Raji (cell line): ENCODE results near the gene GJA1.

ENCODE experiments used
- POLR2A ChIP-seq: IDR thresholded peaks from 2 replicates; pipeline ENCODE4 v1.6.1; 2011; ENCODE audit warnings: low read depth, low read length, control low read depth; ENCODE audit not compliant: insufficient read depth

The GJA1 gene

GRCh38 chr6:121463087-121463486, 27.6 kb downstream of the GJA1 start:
- TF ChIP-seq POLR2A: no peak

- no peak for TF ChIP-seq POLR2A
These were observed 29.7 kb downstream of the GJA1 start for GRCh38 chr6:121465101-121465500.

DNA sequence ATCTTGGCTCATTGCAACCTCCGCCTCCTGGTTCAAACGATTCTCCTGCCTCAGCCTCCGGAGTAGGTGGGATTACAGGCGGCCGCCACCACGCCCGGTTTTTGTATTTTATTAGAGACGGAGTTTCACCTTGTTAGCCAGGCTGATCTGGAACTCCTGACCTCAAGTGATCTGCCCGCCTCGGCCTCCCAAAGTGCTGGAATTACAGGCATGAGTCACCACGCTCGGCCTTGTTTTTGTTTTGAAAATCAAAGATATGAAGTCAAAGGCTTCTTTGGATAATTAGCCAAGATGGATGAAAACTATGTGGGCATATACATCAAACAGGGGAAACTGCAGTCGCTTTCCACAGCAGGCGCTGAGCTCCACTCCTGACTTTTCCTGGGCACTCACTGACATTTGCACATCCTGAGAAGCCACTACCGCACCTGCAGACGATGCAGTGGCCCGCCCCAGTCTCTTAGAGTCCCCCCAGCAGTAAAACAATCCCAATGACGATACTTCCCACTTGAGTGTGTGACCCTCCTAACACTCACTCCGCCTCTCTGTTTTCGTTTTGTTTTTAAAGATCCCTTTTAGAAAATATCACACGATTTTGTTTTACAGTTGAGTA, 44.1 kb downstream of the GJA1 start:
- no peak for TF ChIP-seq POLR2A

GRCh38 chr6:121480099-121480713, 44.8 kb downstream of the GJA1 start:
- TF ChIP-seq POLR2A: no peak

- TF ChIP-seq POLR2A: no peak
These were observed 46.7 kb downstream of the GJA1 start for GRCh38 chr6:121482004-121482693.

DNA sequence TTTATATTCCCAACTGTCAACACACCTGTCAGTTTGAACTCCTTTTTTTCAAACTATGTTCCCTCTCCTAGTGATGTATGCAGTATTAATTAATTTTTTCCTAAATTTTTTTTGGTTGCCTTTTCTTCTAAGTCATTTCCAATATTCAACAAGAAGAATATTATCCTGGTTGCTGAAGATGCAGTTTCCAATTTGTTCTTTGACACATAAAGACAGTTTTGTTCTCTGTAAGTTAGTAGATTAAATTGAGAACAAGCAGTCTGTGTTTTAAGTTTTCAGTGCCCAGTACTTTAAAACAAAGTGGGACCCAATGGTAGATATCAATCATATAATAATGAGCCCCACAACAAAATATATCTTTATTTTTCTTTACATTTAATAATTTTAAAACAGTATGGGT, 47.3 kb downstream of the GJA1 start:
- no peak for TF ChIP-seq POLR2A

DNA sequence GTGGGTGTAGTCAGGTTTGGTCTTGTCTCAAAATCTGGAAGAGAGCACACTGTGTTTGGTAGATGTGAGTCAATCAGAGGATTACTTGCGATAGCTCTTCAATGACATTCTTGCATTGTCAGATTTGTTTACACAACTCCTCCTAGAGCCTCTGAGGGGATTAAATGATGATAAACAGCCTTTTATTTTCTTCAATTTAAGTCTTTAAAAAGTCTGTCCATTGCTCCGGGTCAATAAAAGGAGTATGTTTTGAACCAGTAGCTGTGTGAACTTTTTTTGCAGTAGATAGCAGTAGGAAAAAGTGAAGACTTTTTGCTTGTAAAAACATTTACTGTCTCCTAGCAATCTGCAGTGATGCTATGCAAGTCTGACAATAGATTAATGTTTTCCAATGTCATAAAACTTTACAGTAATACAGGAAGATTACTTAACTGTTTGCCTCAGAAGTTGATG, 49.9 kb downstream of the GJA1 start:
- no peak for TF ChIP-seq POLR2A

DNA sequence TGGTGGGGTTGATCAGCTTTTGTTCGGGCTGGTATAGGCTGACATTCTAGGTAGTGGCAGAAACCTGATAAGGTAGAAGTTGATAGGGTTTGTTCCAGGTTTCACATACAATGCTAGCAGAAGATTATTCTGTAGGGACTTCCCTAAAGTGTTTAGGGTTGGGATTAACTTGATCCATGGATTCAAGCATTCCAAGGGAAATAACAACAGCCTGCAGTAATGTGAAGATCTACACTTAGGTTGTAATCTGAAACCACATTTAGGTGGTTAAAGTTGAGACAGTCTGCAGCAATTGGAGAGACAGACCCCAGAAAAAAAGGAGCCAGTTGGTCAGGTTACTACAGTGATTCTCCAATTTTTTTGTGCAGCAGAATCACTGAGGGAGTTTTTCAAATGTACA, 56.1 kb downstream of the GJA1 start:
- TF ChIP-seq POLR2A: no peak

DNA sequence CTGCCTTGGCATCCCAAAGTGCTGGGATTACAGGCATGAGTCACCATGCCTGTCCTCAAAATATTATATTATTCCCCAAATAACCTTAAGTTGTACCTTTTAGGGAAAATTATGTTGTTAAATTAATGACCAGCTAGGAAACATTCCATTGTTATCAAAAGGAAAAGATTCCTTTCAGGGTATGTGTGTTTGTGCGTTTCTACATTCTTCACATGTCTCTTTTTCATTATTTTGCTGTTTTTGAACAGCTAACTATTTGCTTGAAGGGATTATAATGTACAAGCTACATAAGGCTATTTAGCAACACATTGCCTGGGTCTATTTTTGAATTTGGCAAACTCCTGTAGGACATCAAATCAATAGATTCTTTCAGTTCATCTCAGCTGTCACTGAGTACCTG, 57.1 kb downstream of the GJA1 start:
- TF ChIP-seq POLR2A: no peak

DNA sequence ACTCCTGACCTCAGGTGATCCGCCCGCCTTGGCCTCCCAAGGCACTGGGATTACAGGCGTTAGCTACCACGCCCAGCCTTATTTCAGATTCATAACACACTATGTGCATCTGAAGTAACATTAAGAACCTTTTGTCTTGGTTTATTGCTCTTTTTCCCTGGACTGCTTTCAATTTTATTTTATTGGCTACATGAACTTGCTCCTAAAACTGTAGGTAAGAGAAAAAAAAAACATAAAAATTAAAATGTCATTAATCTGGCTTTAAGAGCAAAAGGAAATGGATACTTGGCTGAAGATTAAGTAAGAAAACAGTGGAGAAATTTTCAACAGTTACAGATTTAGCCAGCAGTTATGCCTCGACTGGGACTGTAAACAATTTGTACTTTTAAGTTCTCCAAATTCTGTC, 62.5 kb downstream of the GJA1 start:
- no peak for TF ChIP-seq POLR2A

GRCh38 chr6:121498481-121499276, 63.2 kb downstream of the GJA1 start:
- no peak for TF ChIP-seq POLR2A
